NT2/D1 (cell line): ENCODE data around the gene ACTL10.

Experiments
- SUZ12 ChIP-seq: IDR thresholded peaks from 2 replicates; pipeline ENCODE4 v1.6.1; 2011; ENCODE audit not compliant: insufficient read length, insufficient read depth; ENCODE audit errors: extremely low read depth
- YY1 ChIP-seq: IDR thresholded peaks from 2 replicates; pipeline ENCODE4 v1.6.1; 2011; ENCODE audit not compliant: insufficient read length, insufficient read depth
- ZNF274 ChIP-seq: IDR thresholded peaks from 2 replicates; pipeline ENCODE4 v1.6.1; 2011; ENCODE audit warnings: mild to moderate bottlenecking, low read depth, low read length

- TF ChIP-seq YY1 (no peak), ZNF274 (no peak), SUZ12 (no peak)
These were observed 9.7 kb upstream of the ACTL10 start for GRCh38 chr20:33656783-33657703.
